ENCODE measurements around the gene PER1. TPM values are rescaled to one million over a fixed set of nuclear protein-coding genes. Genes with fewer than 3 reads are reported as not detected.

PER1 gene
- total RNA-seq, 1 experiment from 2014 or later: 47.1 TPM

- H3K36me3 ChIP-seq (ENCODE audit: insufficient read depth, low read length, poor library complexity, severe bottlenecking): no peaks in the 10 kb centered on the region
- CTCF ChIA-PET: no interaction called here
- no peaks in the 10 kb centered on the region for H3K9me3 ChIP-seq (ENCODE audit: low read depth, low read length, poor library complexity, severe bottlenecking)
- POLR2A ChIA-PET (ENCODE audit: low non-redundant PET): interaction anchor here (0.7 to 1.1 kb wide), 3 partner anchors 17 to 20 kb away, joined by 4 to 5 read pairs (median 5); partner anchors contain the start of gene AURKB
- H3K27me3 ChIP-seq (replicated peaks; ENCODE audit: insufficient read depth, low read depth, low read length, poor library complexity): no peaks in the 10 kb centered on the region
- intact Hi-C loops (cut with micrococcal nuclease; ENCODE audit: unreplicated experiment): no loop called here
- peak within 1 kb of the TSS; percentile 82 for H3K4me3 ChIP-seq (ENCODE audit: low read depth, low read length, poor library complexity, severe bottlenecking)
- H3K27ac ChIP-seq (ENCODE audit: low read depth, low read length, poor library complexity, severe bottlenecking): peak within 1 kb of the TSS; percentile 76
- DNase-seq (ENCODE audit: low spot score): peak; percentile 99
- no TSS peak for BruUV-seq (replicated peaks)
- peaks cover 27% of the 10 kb centered on the region for H3K4me1 ChIP-seq (ENCODE audit: insufficient read depth, low read length, poor library complexity, severe bottlenecking)
- TF ChIP-seq CTCF (conservative IDR thresholded peaks at IDR 0.05; ENCODE audit: low read depth, low read length): no peak
- TF ChIP-seq EZH2 (IDR thresholded peaks at IDR 0.05; ENCODE audit: borderline replicate concordance, low read depth, low read length, poor library complexity, severe bottlenecking): no peak
Measured at GRCh38 chr17:8189711-8190477, 37.7 kb upstream of the PER1 start, which contains the start of gene BORCS6. Gene BORCS6 (minus strand): TSS chr17:8190180. CDS start chr17:8190140, 40 bp downstream.

- no peak for DNase-seq (ENCODE audit: low spot score)
- ChIA-PET POLR2A (ENCODE audit: low non-redundant PET) (interaction anchor here (0.6 kb wide), 1 partner anchor 28 kb away, joined by 3 read pairs; no protein-coding TSS in a partner anchor), CTCF (interaction anchor here (0.5 kb wide), 1 partner anchor 19 kb away, joined by 8 read pairs; no protein-coding TSS in a partner anchor)
- peak overlapping the region; percentile 82 for H3K4me3 ChIP-seq (ENCODE audit: low read depth, low read length, poor library complexity, severe bottlenecking)
- H3K9me3 ChIP-seq (ENCODE audit: low read depth, low read length, poor library complexity, severe bottlenecking): no peaks in the 10 kb centered on the region
- no peaks in the 10 kb centered on the region for H3K36me3 ChIP-seq (ENCODE audit: insufficient read depth, low read length, poor library complexity, severe bottlenecking)
- TF ChIP-seq CTCF (conservative IDR thresholded peaks at IDR 0.05; ENCODE audit: low read depth, low read length) (no peak), EZH2 (IDR thresholded peaks at IDR 0.05; ENCODE audit: borderline replicate concordance, low read depth, low read length, poor library complexity, severe bottlenecking) (no peak)
- peaks cover 27% of the 10 kb centered on the region for H3K4me1 ChIP-seq (ENCODE audit: insufficient read depth, low read length, poor library complexity, severe bottlenecking)
- intact Hi-C loops (cut with micrococcal nuclease; ENCODE audit: unreplicated experiment): no loop called here
- H3K27ac ChIP-seq (ENCODE audit: low read depth, low read length, poor library complexity, severe bottlenecking): peak overlapping the region; percentile 76
- no peaks in the 10 kb centered on the region for H3K27me3 ChIP-seq (replicated peaks; ENCODE audit: insufficient read depth, low read depth, low read length, poor library complexity)
- no TSS peak for BruUV-seq (replicated peaks)
Measured at GRCh38 chr17:8189041-8189710, 37.0 kb upstream of the PER1 start.

- no peak for DNase-seq (ENCODE audit: low spot score)
- Histone ChIP-seq H3K36me3 (ENCODE audit: insufficient read depth, low read length, poor library complexity, severe bottlenecking) (no peaks in the 10 kb centered on the region), H3K4me3 (ENCODE audit: low read depth, low read length, poor library complexity, severe bottlenecking) (peak overlapping the region; percentile 82), H3K27me3 (replicated peaks; ENCODE audit: insufficient read depth, low read depth, low read length, poor library complexity) (no peaks in the 10 kb centered on the region), H3K27ac (ENCODE audit: low read depth, low read length, poor library complexity, severe bottlenecking) (peak overlapping the region; percentile 76), H3K9me3 (ENCODE audit: low read depth, low read length, poor library complexity, severe bottlenecking) (no peaks in the 10 kb centered on the region), H3K4me1 (ENCODE audit: insufficient read depth, low read length, poor library complexity, severe bottlenecking) (peaks cover 27% of the 10 kb centered on the region)
- TF ChIP-seq EZH2 (IDR thresholded peaks at IDR 0.05; ENCODE audit: borderline replicate concordance, low read depth, low read length, poor library complexity, severe bottlenecking) (no peak), CTCF (conservative IDR thresholded peaks at IDR 0.05; ENCODE audit: low read depth, low read length) (no peak)
- ChIA-PET CTCF (no interaction called here), POLR2A (ENCODE audit: low non-redundant PET) (interaction anchor here (0.6 kb wide), 2 partner anchors 27 to 31 kb away, joined by 3 to 6 read pairs; no protein-coding TSS in a partner anchor)
- no TSS peak for BruUV-seq (replicated peaks)
- intact Hi-C loops (cut with micrococcal nuclease; ENCODE audit: unreplicated experiment): no loop called here
Measured at GRCh38 chr17:8188263-8188839, 36.1 kb upstream of the PER1 start.

All from A673 (cell line).